Activated naive CD8-positive, alpha-beta T cell treated with anti-CD3 and anti-CD28 coated beads for 36 hours (primary cell): Measurements from ENCODE around the gene C16orf92. TPM values are rescaled to one million over a fixed set of nuclear protein-coding genes. Genes with fewer than 3 reads are reported as not detected.

Experiments
- DNase-seq: peaks from one replicate; pipeline ENCODE4 v3.0.0; 2021
- H3K27ac Mint-ChIP-seq: one replicate; pipeline ENCODE4 v1.8.0; 2022; ENCODE audit warnings: mild to moderate bottlenecking, moderate library complexity, mixed read lengths
- H3K27me3 Mint-ChIP-seq: one replicate; pipeline ENCODE4 v1.8.0; 2022; ENCODE audit warnings: mild to moderate bottlenecking, mixed read lengths
- H3K36me3 Mint-ChIP-seq: one replicate; pipeline ENCODE4 v1.8.0; 2021; ENCODE audit warnings: mild to moderate bottlenecking, mixed read lengths
- H3K4me1 Mint-ChIP-seq: one replicate; pipeline ENCODE4 v1.8.0; 2021; ENCODE audit warnings: mixed read lengths
- H3K4me3 Mint-ChIP-seq: one replicate; pipeline ENCODE4 v1.8.0; 2022; ENCODE audit warnings: mild to moderate bottlenecking, moderate library complexity, mixed read lengths
- H3K9me3 Mint-ChIP-seq: one replicate; pipeline ENCODE4 v1.8.0; 2022; ENCODE audit warnings: mixed read lengths
- total RNA-seq, 2 experiments: library from RNA; stranded (reverse); gene quantifications; one replicate each; pipeline ENCODE4 v1.2.3, GENCODE V29; 2021

C16orf92 gene
- total RNA-seq, 2 experiments from 2014 or later = not detected

DNA sequence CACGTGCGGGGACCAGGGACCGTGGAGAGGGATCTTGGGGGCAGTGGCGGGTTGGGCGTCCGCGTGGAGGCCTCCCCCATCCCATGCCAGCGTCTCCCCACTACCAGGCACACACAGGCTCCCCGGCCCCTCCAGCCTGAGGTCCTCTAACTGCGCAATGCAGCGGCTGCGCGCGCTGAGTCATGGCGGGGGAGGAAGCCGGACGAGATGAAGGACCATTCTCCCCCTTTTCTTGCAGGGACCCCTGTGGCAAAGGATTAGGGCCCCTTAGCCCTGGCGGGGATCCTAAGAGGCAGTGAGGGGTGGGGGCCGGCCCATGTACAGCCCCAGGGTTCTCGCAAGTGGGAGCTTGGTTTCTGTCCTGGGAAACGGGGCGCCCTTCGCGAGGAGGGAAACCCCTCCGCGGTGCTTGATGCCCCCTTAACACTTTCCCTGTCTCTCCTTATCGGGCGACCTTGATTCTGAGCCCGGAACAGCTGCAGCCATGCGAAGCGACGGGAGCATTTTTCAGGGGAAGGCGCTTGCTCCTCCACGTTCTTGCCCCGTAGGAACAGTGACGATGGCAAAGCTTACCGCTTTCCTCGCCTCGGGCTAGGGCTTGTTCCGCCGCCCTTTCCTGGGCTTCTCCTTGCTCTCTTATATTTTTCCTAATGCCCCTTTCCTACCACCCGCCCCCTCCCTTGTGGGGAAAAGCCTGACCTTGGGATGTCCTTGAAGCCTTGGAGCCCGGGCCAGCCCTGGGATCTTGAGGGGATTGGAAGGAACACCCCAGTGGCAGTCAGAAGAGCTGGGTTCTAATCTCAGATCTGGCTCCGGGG lies 43.2 kb downstream of the C16orf92 start:
- Mint-ChIP-seq H3K27me3 (no peaks in the 10 kb centered on the region), H3K4me1 (peaks cover 32% of the 10 kb centered on the region), H3K36me3 (peaks cover 64% of the 10 kb centered on the region), H3K27ac (peak overlapping the region; percentile 100), H3K9me3 (no peaks in the 10 kb centered on the region), H3K4me3 (peak overlapping the region; percentile 99)
- peak; percentile 49 for DNase-seq

DNA sequence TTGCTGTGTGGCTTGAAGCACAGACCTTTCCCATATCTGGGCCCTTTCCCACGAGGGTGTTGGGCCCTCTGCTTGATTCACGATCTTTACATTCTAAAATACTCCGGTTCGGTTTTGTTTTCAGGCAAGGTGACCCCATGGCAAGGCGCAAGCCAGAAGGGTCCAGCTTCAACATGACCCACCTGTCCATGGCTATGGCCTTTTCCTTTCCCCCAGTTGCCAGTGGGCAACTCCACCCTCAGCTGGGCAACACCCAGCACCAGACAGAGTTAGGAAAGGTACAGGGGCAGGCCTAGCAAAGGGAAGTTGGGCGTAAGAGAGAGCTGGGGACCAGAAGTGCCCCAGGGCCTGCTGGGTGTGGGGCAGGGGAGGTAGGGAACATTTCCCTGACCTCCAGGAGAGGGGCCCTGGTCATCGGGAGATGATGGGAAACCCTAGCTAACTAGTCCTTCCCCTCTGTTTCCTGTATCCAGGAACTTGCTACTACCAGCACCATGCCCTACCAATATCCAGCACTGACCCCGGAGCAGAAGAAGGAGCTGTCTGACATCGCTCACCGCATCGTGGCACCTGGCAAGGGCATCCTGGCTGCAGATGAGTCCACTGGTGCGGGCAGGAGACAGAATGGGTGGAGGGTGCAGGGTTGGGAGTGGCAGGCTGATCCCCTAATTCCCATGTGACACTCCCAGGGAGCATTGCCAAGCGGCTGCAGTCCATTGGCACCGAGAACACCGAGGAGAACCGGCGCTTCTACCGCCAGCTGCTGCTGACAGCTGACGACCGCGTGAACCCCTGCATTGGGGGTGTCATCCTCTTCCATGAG lies 44.0 kb downstream of the C16orf92 start:
- Mint-ChIP-seq H3K27ac (peak overlapping the region; percentile 100), H3K36me3 (peaks cover 72% of the 10 kb centered on the region), H3K9me3 (no peaks in the 10 kb centered on the region), H3K4me3 (peak overlapping the region; percentile 99), H3K27me3 (no peaks in the 10 kb centered on the region), H3K4me1 (peaks cover 35% of the 10 kb centered on the region)
- DNase-seq = no peak

DNA sequence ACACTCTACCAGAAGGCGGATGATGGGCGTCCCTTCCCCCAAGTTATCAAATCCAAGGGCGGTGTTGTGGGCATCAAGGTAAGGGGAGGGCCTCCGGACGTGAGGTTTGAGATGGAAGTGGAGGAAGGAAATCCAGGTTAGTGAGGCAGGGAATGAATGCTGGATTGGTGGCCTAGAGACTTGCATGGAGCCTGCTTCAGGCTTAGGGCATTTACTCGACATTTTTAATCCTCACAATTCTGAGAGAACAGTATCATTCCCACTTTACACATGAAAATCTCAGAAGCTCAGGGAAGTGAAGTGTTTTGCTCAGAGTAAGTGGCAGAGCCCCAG lies 44.6 kb downstream of the C16orf92 start:
- Mint-ChIP-seq H3K27ac (peak overlapping the region; percentile 100), H3K4me3 (peak overlapping the region; percentile 99), H3K4me1 (peaks cover 37% of the 10 kb centered on the region), H3K9me3 (no peaks in the 10 kb centered on the region), H3K27me3 (no peaks in the 10 kb centered on the region), H3K36me3 (peaks cover 75% of the 10 kb centered on the region)
- no peak for DNase-seq

GRCh38 chr16:30068333-30068732 lies 45.3 kb downstream of the C16orf92 start:
- H3K27ac Mint-ChIP-seq = peak overlapping the region; percentile 87
- DNase-seq = no peak
- peaks cover 37% of the 10 kb centered on the region for H3K4me1 Mint-ChIP-seq
- peak overlapping the region; percentile 69 for H3K4me3 Mint-ChIP-seq
- no peaks in the 10 kb centered on the region for H3K9me3 Mint-ChIP-seq
- no peaks in the 10 kb centered on the region for H3K27me3 Mint-ChIP-seq
- peaks cover 75% of the 10 kb centered on the region for H3K36me3 Mint-ChIP-seq

DNA sequence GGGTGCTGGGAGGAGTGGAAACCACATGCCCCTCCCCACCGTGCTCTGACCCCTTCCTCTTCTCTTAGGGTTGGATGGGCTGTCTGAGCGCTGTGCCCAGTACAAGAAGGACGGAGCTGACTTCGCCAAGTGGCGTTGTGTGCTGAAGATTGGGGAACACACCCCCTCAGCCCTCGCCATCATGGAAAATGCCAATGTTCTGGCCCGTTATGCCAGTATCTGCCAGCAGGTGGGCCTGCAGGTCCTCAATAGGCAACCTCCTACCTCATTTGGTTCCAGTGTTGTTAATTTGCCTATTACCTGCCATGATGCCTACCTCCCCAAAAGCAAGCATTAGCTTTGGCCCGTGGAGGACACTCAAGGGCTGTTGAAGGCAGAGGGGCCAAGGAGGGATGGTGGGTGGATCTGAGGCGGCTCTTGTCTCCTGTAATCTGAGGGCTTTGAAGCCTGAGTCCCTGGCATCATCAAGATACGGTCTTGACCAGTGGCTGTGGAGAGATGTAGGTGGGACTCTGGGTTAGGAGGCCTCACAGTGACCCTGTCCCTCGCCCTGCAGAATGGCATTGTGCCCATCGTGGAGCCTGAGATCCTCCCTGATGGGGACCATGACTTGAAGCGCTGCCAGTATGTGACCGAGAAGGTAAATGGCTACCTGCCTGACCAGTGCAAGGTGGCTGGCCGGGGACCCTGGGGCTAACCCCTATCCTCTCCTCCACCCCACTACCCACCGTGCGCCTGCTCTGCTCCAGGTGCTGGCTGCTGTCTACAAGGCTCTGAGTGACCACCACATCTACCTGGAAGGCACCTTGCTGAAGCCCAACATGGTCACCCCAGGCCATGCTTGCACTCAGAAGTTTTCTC lies 46.0 kb downstream of the C16orf92 start:
- H3K27ac Mint-ChIP-seq = peak overlapping the region; percentile 87
- no peaks in the 10 kb centered on the region for H3K9me3 Mint-ChIP-seq
- DNase-seq = peak; percentile 62
- peaks cover 33% of the 10 kb centered on the region for H3K4me1 Mint-ChIP-seq
- H3K27me3 Mint-ChIP-seq = no peaks in the 10 kb centered on the region
- peaks cover 79% of the 10 kb centered on the region for H3K36me3 Mint-ChIP-seq
- H3K4me3 Mint-ChIP-seq = peak overlapping the region; percentile 69

GRCh38 chr16:30069611-30070462 lies 46.8 kb downstream of the C16orf92 start:
- Mint-ChIP-seq H3K4me1 (peaks cover 36% of the 10 kb centered on the region), H3K27ac (peak overlapping the region; percentile 87), H3K36me3 (peaks cover 73% of the 10 kb centered on the region), H3K4me3 (peak overlapping the region; percentile 18), H3K9me3 (no peaks in the 10 kb centered on the region), H3K27me3 (no peaks in the 10 kb centered on the region)
- no peak for DNase-seq

GRCh38 chr16:30070490-30070889 lies 47.5 kb downstream of the C16orf92 start:
- H3K36me3 Mint-ChIP-seq = peaks cover 67% of the 10 kb centered on the region
- peaks cover 39% of the 10 kb centered on the region for H3K4me1 Mint-ChIP-seq
- no peaks in the 10 kb centered on the region for H3K9me3 Mint-ChIP-seq
- no peak overlapping the region for H3K4me3 Mint-ChIP-seq
- DNase-seq = no peak
- H3K27ac Mint-ChIP-seq = peak overlapping the region; percentile 71
- H3K27me3 Mint-ChIP-seq = no peaks in the 10 kb centered on the region

Other genes starting within 250 kb of the C16orf92 start
- not detected for gene ZG16, start 244.9 kb upstream of the C16orf92 start, total RNA-seq
- 100 to 1,000 TPM; 145 to 150 TPM for gene KIF22, start 232.4 kb upstream of the C16orf92 start, total RNA-seq
- gene MAZ, start 216.7 kb upstream of the C16orf92 start, total RNA-seq = 100 to 1,000 TPM; 427 to 438 TPM
- 1 to 10 TPM in 1 of 2 experiments, under 1 TPM in 1; 0.52 to 1.3 TPM for gene PRRT2, start 211.0 kb upstream of the C16orf92 start, total RNA-seq
- gene PAGR1, start 207.0 kb upstream of the C16orf92 start, total RNA-seq = 10 to 100 TPM; 33.7 to 34.8 TPM
- 10 to 100 TPM; 30.7 to 30.8 TPM for gene MVP, start 202.7 kb upstream of the C16orf92 start, total RNA-seq
- gene CDIPT, start 160.0 kb upstream of the C16orf92 start, total RNA-seq = 10 to 100 TPM; 46.8 to 50.6 TPM
- gene SEZ6L2, start 123.6 kb upstream of the C16orf92 start, total RNA-seq = under 1 TPM in 1 of 2 experiments, not detected in 1; 0.32 TPM
- gene ASPHD1, start 122.7 kb upstream of the C16orf92 start, total RNA-seq = 1 to 10 TPM; 1.3 to 2.0 TPM
- 10 to 100 TPM; 27.2 to 30.3 TPM for gene KCTD13, start 97.0 kb upstream of the C16orf92 start, total RNA-seq
- gene TMEM219, start 61.1 kb upstream of the C16orf92 start, total RNA-seq = 10 to 100 TPM; 29.3 TPM
- 10 to 100 TPM; 24.9 to 26.4 TPM for gene TAOK2, start 49.3 kb upstream of the C16orf92 start, total RNA-seq
- 10 to 100 TPM; 39.5 to 41.4 TPM for gene HIRIP3, start 27.6 kb upstream of the C16orf92 start, total RNA-seq
- 10 to 100 TPM; 83.8 to 91.1 TPM for gene INO80E, start 27.0 kb upstream of the C16orf92 start, total RNA-seq
- 1 to 10 TPM in 1 of 2 experiments, under 1 TPM in 1; 0.89 to 1.4 TPM for gene DOC2A, start 12.2 kb upstream of the C16orf92 start, total RNA-seq
- 1 to 10 TPM; 1.2 to 2.0 TPM for gene TLCD3B, start 8.1 kb downstream of the C16orf92 start, total RNA-seq
- 1,000 to 10,000 TPM; 2,800 to 2,893 TPM for gene ALDOA, start 42.6 kb downstream of the C16orf92 start, total RNA-seq
- gene PPP4C, start 52.8 kb downstream of the C16orf92 start, total RNA-seq = 100 to 1,000 TPM; 125 to 127 TPM
- 1 to 10 TPM in 1 of 2 experiments, under 1 TPM in 1; 0.74 to 1.1 TPM for gene TBX6, start 68.7 kb downstream of the C16orf92 start, total RNA-seq
- 10 to 100 TPM; 11.8 to 12.1 TPM for gene YPEL3, start 73.0 kb downstream of the C16orf92 start, total RNA-seq
- gene GDPD3, start 90.3 kb downstream of the C16orf92 start, total RNA-seq = 1 to 10 TPM; 1.7 to 4.3 TPM
- gene MAPK3, start 100.0 kb downstream of the C16orf92 start, total RNA-seq = 10 to 100 TPM; 38.9 to 41.6 TPM
- gene CORO1A, start 160.4 kb downstream of the C16orf92 start, total RNA-seq = 100 to 1,000 TPM; 972 to 977 TPM
- 100 to 1,000 TPM; 252 to 257 TPM for gene BOLA2B, start 170.5 kb downstream of the C16orf92 start, total RNA-seq
- 10 to 100 TPM; 64.2 to 65.7 TPM for gene SLX1A, start 170.7 kb downstream of the C16orf92 start, total RNA-seq
- 10 to 100 TPM in 1 of 2 experiments, 1 to 10 TPM in 1; 9.6 to 12.3 TPM for gene SULT1A3, start 176.1 kb downstream of the C16orf92 start, total RNA-seq
- gene NPIPB13, start 225.3 kb downstream of the C16orf92 start, total RNA-seq = 1 to 10 TPM; 6.8 to 8.1 TPM